Ectodermal cell (in vitro differentiated cells): ENCODE measurements around the gene POC1B.
A peak's percentile ranks its signal among the peaks of the same experiment; 100 is the strongest.

Source experiments
- H3K27ac ChIP-seq: 2 replicates; pipeline ENCODE4 v1.7.0; 2013; ENCODE audit warnings: mild to moderate bottlenecking, low read depth, low read length; ENCODE audit not compliant: insufficient read depth, poor library complexity, severe bottlenecking
- H3K27me3 ChIP-seq: 2 replicates; pipeline ENCODE4 v1.7.0; 2013; ENCODE audit warnings: mild to moderate bottlenecking, low read length; ENCODE audit not compliant: insufficient read depth, control insufficient read depth, poor library complexity, severe bottlenecking
- H3K36me3 ChIP-seq: one replicate; pipeline ENCODE4 v1.7.0; 2013; ENCODE audit warnings: low read length; ENCODE audit not compliant: control insufficient read depth, insufficient read depth
- H3K4me1 ChIP-seq: one replicate; pipeline ENCODE4 v1.7.0; 2013; ENCODE audit warnings: low read length; ENCODE audit not compliant: control insufficient read depth, insufficient read depth
- H3K4me3 ChIP-seq: 2 replicates; pipeline ENCODE4 v1.7.0; 2013; ENCODE audit warnings: low read depth, low read length, control low read depth; ENCODE audit not compliant: insufficient read depth
- H3K9me3 ChIP-seq: 2 replicates; pipeline ENCODE4 v1.7.0; 2013; ENCODE audit warnings: mild to moderate bottlenecking, low read length, moderate library complexity; ENCODE audit not compliant: control insufficient read depth
- WGBS, 2 experiments: methylation state at CpG; one replicate each; pipeline ENCODE4 v1.1.7; 2013; ENCODE audit warnings: missing lambda C conversion rate in 2 of 2; 5-methylcytosine and 5-hydroxymethylcytosine counted together

The POC1B gene

DNA sequence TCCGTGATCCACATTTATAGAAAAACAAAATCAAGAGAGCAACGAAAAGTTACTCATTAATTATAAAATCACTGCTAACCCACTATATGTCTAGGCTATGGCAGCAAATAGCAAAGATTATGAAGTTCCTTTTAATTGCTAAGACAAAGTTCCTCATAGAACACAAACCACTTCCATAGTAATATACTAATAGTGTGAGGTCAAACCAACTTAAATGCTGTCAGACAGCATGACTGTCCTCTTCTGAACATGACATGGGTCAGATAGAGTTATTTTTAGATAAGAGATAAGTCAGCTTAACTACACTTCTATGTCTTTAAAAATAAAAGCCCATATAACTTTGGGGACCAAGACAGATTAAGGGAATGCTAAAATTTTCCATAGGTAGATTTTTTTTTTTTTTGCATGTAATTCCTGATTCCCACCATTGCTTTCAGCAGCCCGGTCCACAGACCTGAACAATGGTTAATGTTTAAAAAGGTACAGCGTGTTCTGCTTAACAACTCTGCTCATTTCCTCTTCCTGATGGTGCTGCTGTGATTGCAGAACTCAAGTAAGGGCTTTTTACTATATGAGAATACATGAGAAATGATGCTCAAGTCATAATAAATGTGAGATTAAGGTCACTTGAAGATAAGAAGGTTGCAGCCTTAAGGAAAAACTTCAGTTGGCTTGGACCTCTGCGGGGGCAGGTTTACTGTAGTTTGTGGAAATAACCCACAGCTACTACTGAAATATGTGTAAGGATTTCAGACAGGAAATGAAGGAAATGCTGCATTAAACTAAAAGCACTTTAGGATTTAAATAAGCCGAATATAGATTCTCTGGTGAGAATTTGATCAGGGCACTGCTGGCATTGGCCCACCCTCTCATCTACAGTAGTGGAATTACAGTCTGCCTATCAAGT, 135.8 kb downstream of the POC1B start:
- WGBS, 2 experiments: 93 to 95% methylated on average over 5 to 6 of the region's 6 CpGs
- Histone ChIP-seq H3K9me3 (no peaks in the 10 kb centered on the region), H3K27ac (no peak overlapping the region), H3K27me3 (no peaks in the 10 kb centered on the region), H3K36me3 (no peaks in the 10 kb centered on the region), H3K4me1 (peaks cover 18% of the 10 kb centered on the region), H3K4me3 (no peak overlapping the region)

DNA sequence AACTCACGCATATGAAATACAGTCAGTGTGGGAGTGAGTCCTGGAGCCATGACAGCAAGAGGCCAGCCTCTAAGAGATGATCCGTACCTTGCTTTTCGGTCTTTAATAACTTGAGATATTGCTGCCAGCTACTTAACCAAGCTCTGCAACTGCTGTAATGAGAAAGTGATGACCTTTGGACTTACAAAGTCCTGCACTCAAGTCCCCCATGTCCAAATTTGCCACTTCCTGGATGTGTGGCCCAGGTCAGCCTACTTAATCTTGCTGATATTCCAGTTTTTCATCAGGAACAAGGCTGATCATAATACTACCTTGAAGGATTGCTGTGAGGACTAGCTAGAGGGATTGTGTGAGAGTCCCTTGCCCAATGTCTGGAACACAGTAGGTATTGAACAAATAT, 139.7 kb downstream of the POC1B start:
- H3K36me3 ChIP-seq: no peaks in the 10 kb centered on the region
- H3K27ac ChIP-seq: peak overlapping the region; percentile 31
- H3K9me3 ChIP-seq: no peaks in the 10 kb centered on the region
- no peak overlapping the region for H3K4me3 ChIP-seq
- H3K4me1 ChIP-seq: peaks cover 40% of the 10 kb centered on the region
- 88 to 89% methylated on average over 3 of the region's 3 CpGs for WGBS, 2 experiments
- H3K27me3 ChIP-seq: no peaks in the 10 kb centered on the region

DNA sequence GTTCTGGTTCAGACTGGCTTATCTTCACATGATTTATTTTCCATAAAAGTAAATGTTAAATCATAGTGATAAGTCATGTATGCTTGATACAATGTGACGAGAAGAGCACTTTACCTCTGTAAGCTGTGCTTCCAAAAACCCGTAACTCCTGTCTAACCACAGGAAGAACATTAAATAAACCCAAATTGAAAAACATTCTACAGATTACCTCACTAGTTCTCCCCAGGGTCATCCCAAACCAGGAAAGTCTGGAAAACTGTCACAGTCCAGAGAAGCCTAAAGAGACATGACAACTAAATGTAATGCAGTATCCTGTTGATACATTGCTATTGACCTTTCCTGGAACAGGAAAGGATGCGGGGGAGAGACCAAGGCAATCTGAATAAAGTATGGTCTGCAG, 141.0 kb downstream of the POC1B start:
- H3K9me3 ChIP-seq: no peaks in the 10 kb centered on the region
- no peak overlapping the region for H3K4me3 ChIP-seq
- peaks cover 40% of the 10 kb centered on the region for H3K4me1 ChIP-seq
- 95 to 97% methylated on average over 3 of the region's 3 CpGs for WGBS, 2 experiments
- no peak overlapping the region for H3K27ac ChIP-seq
- no peaks in the 10 kb centered on the region for H3K27me3 ChIP-seq
- H3K36me3 ChIP-seq: no peaks in the 10 kb centered on the region

DNA sequence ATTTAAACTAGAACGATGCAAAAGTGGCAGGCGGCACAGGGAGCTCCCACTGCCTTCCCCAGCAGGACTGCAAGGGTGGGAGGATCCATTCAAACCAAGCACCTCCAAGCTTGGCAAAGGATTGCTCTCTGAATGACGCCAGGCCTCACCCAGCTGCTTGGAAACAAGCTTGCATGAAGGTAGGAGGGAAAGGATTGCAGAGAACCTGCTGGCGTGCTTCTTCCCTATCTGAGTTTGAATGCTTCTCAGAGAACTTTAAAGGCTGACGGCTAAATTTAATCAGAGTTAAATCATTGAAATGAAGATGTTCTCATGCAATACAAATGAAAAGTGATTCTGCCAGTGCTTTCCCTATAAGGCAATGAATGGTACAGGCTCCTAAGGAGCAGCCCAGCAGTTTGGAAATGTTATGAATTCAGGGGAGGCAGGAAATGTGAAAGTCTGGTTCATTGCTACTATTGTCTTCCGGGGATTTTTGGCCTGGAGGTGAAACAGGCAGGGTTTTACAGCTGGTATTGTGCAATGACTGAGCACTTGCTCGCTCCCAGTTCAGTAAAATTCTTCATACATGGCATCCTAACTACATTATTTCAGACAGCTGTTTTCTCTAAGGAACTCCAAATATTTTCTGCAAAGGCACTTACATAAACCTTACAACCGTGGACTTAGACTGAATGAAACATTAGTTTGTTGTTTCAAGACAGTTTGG, 141.6 kb downstream of the POC1B start:
- Histone ChIP-seq H3K9me3 (no peaks in the 10 kb centered on the region), H3K27ac (peak overlapping the region; percentile 33), H3K4me1 (peaks cover 40% of the 10 kb centered on the region), H3K4me3 (no peak overlapping the region), H3K36me3 (no peaks in the 10 kb centered on the region), H3K27me3 (no peaks in the 10 kb centered on the region)
- WGBS, 2 experiments: 34 to 37% methylated on average over 8 of the region's 8 CpGs

DNA sequence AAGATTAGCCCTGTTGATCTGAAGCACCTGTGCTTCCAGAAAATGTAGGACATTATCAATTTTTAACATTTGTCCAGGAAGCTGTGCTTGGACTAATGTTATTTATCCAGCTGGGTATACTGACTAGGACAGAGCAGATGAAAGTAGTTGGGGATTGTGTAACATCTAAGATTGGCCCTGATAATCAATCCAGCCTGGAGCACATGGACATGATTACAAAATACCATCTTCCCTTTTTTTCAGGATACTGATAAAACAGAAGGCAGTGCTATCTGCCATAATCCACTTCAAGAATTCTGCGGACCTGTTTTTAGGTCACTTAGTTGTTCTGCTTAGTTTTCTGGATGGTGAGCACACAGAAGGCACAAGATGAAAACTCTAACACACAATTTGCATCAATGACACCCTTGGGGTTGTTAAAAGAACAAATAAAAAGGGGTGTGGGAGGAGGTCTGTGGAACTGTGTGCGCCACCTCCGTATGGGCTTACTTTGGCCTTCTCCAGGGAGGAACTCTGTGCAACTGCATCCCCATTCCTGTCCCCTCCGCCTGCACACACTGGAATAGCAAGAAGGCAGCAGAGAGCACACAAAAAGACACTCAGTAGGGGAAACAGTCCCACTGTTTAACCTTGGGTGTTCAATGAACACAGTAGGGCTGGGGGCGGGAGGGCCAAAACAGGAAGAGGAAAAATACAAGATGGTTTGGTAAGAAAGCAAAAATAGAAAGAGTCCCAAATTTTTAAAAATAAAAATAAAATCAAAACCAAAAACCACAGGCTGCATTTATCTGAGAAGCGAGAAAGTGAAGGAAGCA, 142.4 kb downstream of the POC1B start:
- peaks cover 40% of the 10 kb centered on the region for H3K4me1 ChIP-seq
- H3K4me3 ChIP-seq: no peak overlapping the region
- WGBS, 2 experiments: 61 to 71% methylated on average over 6 of the region's 6 CpGs
- H3K27ac ChIP-seq: no peak overlapping the region
- no peaks in the 10 kb centered on the region for H3K36me3 ChIP-seq
- no peaks in the 10 kb centered on the region for H3K27me3 ChIP-seq
- no peaks in the 10 kb centered on the region for H3K9me3 ChIP-seq

DNA sequence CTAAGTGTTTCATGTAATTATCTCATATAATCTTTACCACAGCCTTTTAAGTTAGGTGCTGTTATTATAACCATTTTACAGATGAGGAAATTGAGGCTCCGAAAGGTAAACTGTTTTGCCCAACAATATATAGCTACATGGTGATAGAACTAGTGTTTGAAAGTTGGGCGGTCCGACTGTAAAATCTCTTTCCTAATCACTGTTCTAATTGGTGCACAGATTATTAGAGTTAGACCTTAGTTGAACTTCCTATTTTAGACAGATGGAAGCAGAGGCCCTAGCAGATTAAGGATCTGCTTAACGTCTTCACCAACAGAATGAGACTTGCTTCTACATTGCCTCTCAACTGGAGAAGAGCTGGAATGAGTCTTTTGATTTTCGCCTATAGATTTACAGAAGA, 143.5 kb downstream of the POC1B start:
- Histone ChIP-seq H3K4me1 (peaks cover 40% of the 10 kb centered on the region), H3K27ac (no peak overlapping the region), H3K27me3 (no peaks in the 10 kb centered on the region), H3K9me3 (no peaks in the 10 kb centered on the region), H3K4me3 (no peak overlapping the region), H3K36me3 (no peaks in the 10 kb centered on the region)
- 91 to 97% methylated on average over 5 of the region's 5 CpGs for WGBS, 2 experiments

DNA sequence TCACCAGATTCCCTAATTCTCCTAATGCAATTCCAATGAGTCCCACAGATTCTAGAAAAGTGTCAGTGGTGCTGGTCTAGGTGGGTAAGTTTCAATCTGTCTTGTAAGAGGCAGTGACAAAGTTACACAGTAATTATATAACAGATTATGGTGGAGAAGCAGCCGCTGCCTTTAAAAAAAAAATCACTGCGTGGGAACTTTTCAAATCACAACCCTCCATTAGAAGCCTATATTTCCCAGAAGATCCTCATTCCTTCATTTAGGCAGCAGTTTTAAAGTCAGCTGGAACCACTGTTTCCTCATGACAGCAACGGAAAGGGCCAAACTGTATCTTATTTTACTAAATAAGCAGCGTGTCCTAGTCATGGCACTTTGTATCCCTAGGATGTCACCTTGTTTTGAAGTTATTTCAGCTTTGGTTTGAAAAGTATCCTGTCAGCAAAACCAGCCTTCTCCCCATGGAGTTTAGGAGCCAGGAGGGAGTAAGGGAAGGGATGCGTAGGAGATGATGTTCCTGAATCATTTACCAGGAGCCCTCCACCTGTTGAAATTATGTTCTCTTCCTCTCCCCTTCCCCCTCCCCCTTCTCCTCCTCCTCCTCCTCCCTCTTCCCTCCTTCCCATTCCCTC, 145.9 kb downstream of the POC1B start:
- H3K4me1 ChIP-seq: peaks cover 22% of the 10 kb centered on the region
- no peaks in the 10 kb centered on the region for H3K36me3 ChIP-seq
- H3K27me3 ChIP-seq: no peaks in the 10 kb centered on the region
- no peak overlapping the region for H3K27ac ChIP-seq
- H3K9me3 ChIP-seq: no peaks in the 10 kb centered on the region
- H3K4me3 ChIP-seq: no peak overlapping the region
- 94 to 97% methylated on average over 4 to 5 of the region's 5 CpGs for WGBS, 2 experiments

DNA sequence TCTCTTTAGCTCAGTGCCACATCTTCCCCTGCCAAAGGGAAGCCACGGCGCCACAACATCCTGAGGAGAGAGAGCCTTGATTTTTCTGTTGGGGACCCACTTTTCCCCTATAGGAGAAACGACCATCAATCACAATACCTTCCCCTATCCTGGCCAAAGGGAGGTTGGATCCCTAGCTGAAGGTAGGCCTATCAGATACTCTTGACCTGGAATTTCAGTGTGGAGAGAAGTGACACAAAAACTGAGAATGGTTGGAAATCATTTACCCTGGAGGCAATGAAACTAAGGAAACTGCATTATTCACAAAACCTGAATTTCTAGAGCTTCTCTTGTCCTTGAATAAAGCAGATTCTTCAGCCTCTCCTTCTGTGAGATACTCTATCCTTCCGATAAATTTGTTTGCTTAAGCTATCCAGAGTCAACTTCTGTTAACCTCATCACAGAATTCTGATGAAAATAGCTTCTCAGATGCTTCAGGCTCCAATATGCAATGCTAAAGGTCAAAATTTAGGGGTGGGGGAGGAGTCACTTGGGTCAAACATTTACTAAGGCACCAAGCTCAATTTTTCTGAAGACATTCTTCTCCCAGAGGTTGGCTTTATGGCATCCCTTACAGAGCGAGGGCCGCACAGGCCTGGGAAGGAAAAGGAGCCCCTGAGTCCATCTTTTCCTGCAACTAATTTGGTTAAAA, 146.6 kb downstream of the POC1B start:
- no peak overlapping the region for H3K4me3 ChIP-seq
- 91 to 94% methylated on average over 5 to 6 of the region's 6 CpGs for WGBS, 2 experiments
- H3K9me3 ChIP-seq: no peaks in the 10 kb centered on the region
- no peak overlapping the region for H3K27ac ChIP-seq
- no peaks in the 10 kb centered on the region for H3K36me3 ChIP-seq
- H3K4me1 ChIP-seq: peaks cover 15% of the 10 kb centered on the region
- H3K27me3 ChIP-seq: no peaks in the 10 kb centered on the region

DNA sequence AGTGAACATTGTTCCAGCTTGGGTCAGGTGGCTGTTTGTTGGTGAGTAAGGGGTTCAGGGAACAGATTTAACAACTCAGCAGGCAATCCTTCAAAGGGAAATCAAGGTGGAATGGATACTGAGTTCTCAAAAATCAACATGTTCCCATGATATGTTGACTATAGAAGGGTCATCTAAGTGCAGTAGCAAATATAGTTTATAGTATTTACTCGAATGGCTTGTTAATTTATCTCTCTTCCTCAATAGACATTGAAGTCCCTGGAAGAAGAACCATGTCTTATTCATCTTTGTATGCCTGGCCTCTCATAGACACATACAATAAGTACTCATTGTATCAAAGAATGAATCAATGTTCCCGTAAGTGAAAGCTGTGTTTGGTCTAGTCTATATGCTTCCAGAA, 149.0 kb downstream of the POC1B start:
- Histone ChIP-seq H3K9me3 (no peaks in the 10 kb centered on the region), H3K27ac (no peak overlapping the region), H3K4me3 (no peak overlapping the region), H3K27me3 (no peaks in the 10 kb centered on the region), H3K4me1 (no peaks in the 10 kb centered on the region), H3K36me3 (no peaks in the 10 kb centered on the region)
- WGBS, 2 experiments: 89 to 100% methylated on average over 2 of the region's 2 CpGs
